Body of pancreas (tissue), 4 donors: ENCODE data around the gene NT5C2. TPM values are rescaled to one million over a fixed set of nuclear protein-coding genes. Genes with fewer than 3 reads are reported as not detected.
"Not testable (repeated sequence)": the region's sequence is repeated elsewhere in the genome, so short reads cannot be mapped to it uniquely, and the experiment has no call there.

Experiments used
- ATAC-seq: fragments of 150-250 bp; one replicate; pipeline ENCODE4 v1.9.1; 2016
- DNase-seq, 4 donors: peaks; one replicate each; pipeline ENCODE4 v3.0.0-alpha.2; 2019
- H3K27ac ChIP-seq, 4 donors: fragments of 200-600 bp; sonication (generic); 1 replicate in 3 of 4; 2 replicates in 1 of 4; pipeline versions ENCODE4 v1.5.1 to v1.6.1; 2016 to 2019; ENCODE audit warnings: mild to moderate bottlenecking in 1 of 4, mixed read lengths in 1 of 4, moderate library complexity in 1 of 4
- H3K27me3 ChIP-seq, 2 donors: fragments of 200-600 bp; sonication (generic); one replicate each; pipeline ENCODE4 v1.6.0; 2016; ENCODE audit warnings: mild to moderate bottlenecking in 1 of 2
- H3K36me3 ChIP-seq, 2 donors: fragments of 200-600 bp; sonication (generic); replicated peaks in 1 of 2; 2 replicates each; pipeline ENCODE4 v1.5.1; 2016; ENCODE audit warnings: low read depth in 2 of 2; ENCODE audit not compliant: insufficient read depth in 1 of 2
- H3K4me1 ChIP-seq: fragments of 200-600 bp; sonication (generic); one replicate; pipeline ENCODE4 v1.6.0; 2016
- H3K4me3 ChIP-seq, 2 donors: fragments of 200-600 bp; sonication (generic); 1 replicate in 1 of 2; 2 replicates in 1 of 2; pipeline ENCODE4 v1.5.1; 2016 to 2019
- H3K9me3 ChIP-seq, 3 donors: fragments of 200-600 bp; sonication (generic); 1 replicate in 2 of 3; 2 replicates in 1 of 3; pipeline ENCODE4 v1.5.1; 2016
- CTCF ChIP-seq, 7 experiments: fragments of 450-650 bp in 4 of 7; fragments of 200-600 bp in 3 of 7; sonication (generic) in 3 of 7; IDR thresholded peaks; one replicate each; pipeline ENCODE4 v1.5.1; 2016 to 2019; ENCODE audit warnings: antibody characterized with exemption in 7 of 7
- POLR2A ChIP-seq, 3 donors: fragments of 450-650 bp; IDR thresholded peaks; one replicate each; pipeline ENCODE4 v1.6.1; 2016; ENCODE audit warnings: antibody characterized with exemption in 3 of 3, mild to moderate bottlenecking in 2 of 3
- WGBS, 2 donors: methylation state at CpG; one replicate each; pipeline ENCODE4 v1.1.5; 2017; 5-methylcytosine and 5-hydroxymethylcytosine counted together
- intact Hi-C: fragments of 100-400 bp; cut with DNase I; formaldehyde crosslinking; loops from one replicate; pipeline ENCODE4 v1.15.1; 2023
- total RNA-seq, 2 donors: library from RNA; depleted of rRNA; stranded (reverse); fragments of >200 nt; gene quantifications; one replicate each; pipeline ENCODE4 v1.1.0, GENCODE V29; 2016

Gene NT5C2
- total RNA-seq, 2 donors from 2014 or later, result 32.0 to 43.1 TPM

- DNase-seq (no peak), ATAC-seq (no peak)
- intact Hi-C loops, result no loop called here
- 66 to 88% methylated on average over 2 of the region's 2 CpGs for WGBS, 2 donors
- Histone ChIP-seq H3K27me3 (no peaks in the 10 kb centered on the region), H3K36me3 (no peaks in the 10 kb centered on the region), H3K27ac (no peak overlapping the region), H3K9me3 (no peaks in the 10 kb centered on the region), H3K4me1 (no peaks in the 10 kb centered on the region), H3K4me3 (no peak overlapping the region)
- no peak for TF ChIP-seq CTCF (IDR thresholded peaks at IDR 0.05)
- TF ChIP-seq POLR2A (IDR thresholded peaks at IDR 0.05), result no peak
These were observed 14.1 kb upstream of the NT5C2 start for GRCh38 chr10:103207141-103207540.

- H3K4me3 ChIP-seq, H3K27me3 ChIP-seq, DNase-seq, ATAC-seq, H3K9me3 ChIP-seq, intact Hi-C loops, H3K27ac ChIP-seq, H3K4me1 ChIP-seq, H3K36me3 ChIP-seq: not testable (repeated sequence)
- 69 to 73% methylated on average over 3 of the region's 3 CpGs for WGBS, 2 donors
These were observed 13.6 kb upstream of the NT5C2 start for GRCh38 chr10:103206715-103207114.

GRCh38 chr10:103205401-103205800 is 12.3 kb upstream of the NT5C2 start:
- 71 to 76% methylated on average over 4 of the region's 4 CpGs for WGBS, 2 donors
- H3K36me3 ChIP-seq, H3K9me3 ChIP-seq, intact Hi-C loops, H3K4me1 ChIP-seq, H3K4me3 ChIP-seq, H3K27me3 ChIP-seq, ATAC-seq, H3K27ac ChIP-seq, DNase-seq: not testable (repeated sequence)

GRCh38 chr10:103204353-103205255 is 11.5 kb upstream of the NT5C2 start:
- DNase-seq (peak in 2 of 4 donors; percentile 19 to 23), ATAC-seq (no peak)
- no peaks in the 10 kb centered on the region for H3K36me3 ChIP-seq
- WGBS, 2 donors, result 48 to 52% methylated on average over 8 of the region's 8 CpGs
- intact Hi-C loops, result no loop called here
- no peak overlapping the region for H3K4me3 ChIP-seq
- H3K27me3 ChIP-seq, result no peaks in the 10 kb centered on the region
- no peak overlapping the region for H3K27ac ChIP-seq
- H3K4me1 ChIP-seq, result no peaks in the 10 kb centered on the region
- H3K9me3 ChIP-seq, result no peaks in the 10 kb centered on the region
- TF ChIP-seq POLR2A (IDR thresholded peaks at IDR 0.05), result no peak
- no peak for TF ChIP-seq CTCF (IDR thresholded peaks at IDR 0.05)

- H3K36me3 ChIP-seq, result no peaks in the 10 kb centered on the region
- no peaks in the 10 kb centered on the region for H3K9me3 ChIP-seq
- H3K27me3 ChIP-seq, result no peaks in the 10 kb centered on the region
- DNase-seq (no peak), ATAC-seq (no peak)
- H3K4me1 ChIP-seq, result no peaks in the 10 kb centered on the region
- no peak for TF ChIP-seq CTCF (IDR thresholded peaks at IDR 0.05)
- no peak for TF ChIP-seq POLR2A (IDR thresholded peaks at IDR 0.05)
- no peak overlapping the region for H3K4me3 ChIP-seq
- intact Hi-C loops, result no loop called here
- H3K27ac ChIP-seq, result no peak overlapping the region
- WGBS, 2 donors, result 89 to 100% methylated on average over 3 of the region's 3 CpGs
These were observed 10.4 kb upstream of the NT5C2 start for GRCh38 chr10:103203466-103203865.

GRCh38 chr10:103202319-103202718 is 9.2 kb upstream of the NT5C2 start:
- intact Hi-C loops, result no loop called here
- DNase-seq (peak in 1 of 4 donors; percentile 10), ATAC-seq (no peak)
- Histone ChIP-seq H3K4me1 (peaks cover 8% of the 10 kb centered on the region), H3K9me3 (no peaks in the 10 kb centered on the region), H3K36me3 (no peaks in the 10 kb centered on the region), H3K27me3 (no peaks in the 10 kb centered on the region), H3K27ac (no peak overlapping the region), H3K4me3 (no peak overlapping the region)
- 60 to 77% methylated on average over 7 of the region's 7 CpGs for WGBS, 2 donors
- TF ChIP-seq POLR2A (IDR thresholded peaks at IDR 0.05), result no peak
- TF ChIP-seq CTCF (IDR thresholded peaks at IDR 0.05), result no peak
